NT2/D1 (cell line): Measurements from ENCODE around the gene SCARB2.

ENCODE experiments used
- DNase-seq: peaks from one replicate; pipeline ENCODE4 v3.0.0-alpha.2; 2011; ENCODE audit warnings: low read depth, low spot score
- H3K27me3 ChIP-seq: 2 replicates; pipeline ENCODE4 v1.6.0; 2011; ENCODE audit warnings: mild to moderate bottlenecking; ENCODE audit not compliant: insufficient read length, insufficient read depth
- H3K36me3 ChIP-seq: 2 replicates; pipeline ENCODE4 v1.6.1; 2011; ENCODE audit warnings: mild to moderate bottlenecking, low read length, mixed read lengths; ENCODE audit not compliant: insufficient read depth, insufficient read length
- H3K4me1 ChIP-seq: 2 replicates; pipeline ENCODE4 v1.5.1; 2011; ENCODE audit not compliant: insufficient read depth, insufficient read length
- H3K4me3 ChIP-seq: 2 replicates; pipeline ENCODE4 v1.5.1; 2011; ENCODE audit warnings: low read depth; ENCODE audit not compliant: insufficient read length
- H3K9ac ChIP-seq: 2 replicates; pipeline ENCODE4 v1.6.0; 2011; ENCODE audit warnings: low read depth; ENCODE audit not compliant: insufficient read length
- H3K9me3 ChIP-seq: 2 replicates; pipeline ENCODE4 v1.5.1; 2011; ENCODE audit warnings: mild to moderate bottlenecking, low read length; ENCODE audit not compliant: insufficient read depth
- SUZ12 ChIP-seq: IDR thresholded peaks from 2 replicates; pipeline ENCODE4 v1.6.1; 2011; ENCODE audit not compliant: insufficient read length, insufficient read depth; ENCODE audit errors: extremely low read depth
- YY1 ChIP-seq: IDR thresholded peaks from 2 replicates; pipeline ENCODE4 v1.6.1; 2011; ENCODE audit not compliant: insufficient read length, insufficient read depth
- ZNF274 ChIP-seq: IDR thresholded peaks from 2 replicates; pipeline ENCODE4 v1.6.1; 2011; ENCODE audit warnings: mild to moderate bottlenecking, low read depth, low read length

The SCARB2 gene

GRCh38 chr4:76226418-76226817, 12.8 kb upstream of the SCARB2 start:
- DNase-seq = no peak
- TF ChIP-seq SUZ12 = no peak
- no peak for TF ChIP-seq YY1
- no peak for TF ChIP-seq ZNF274
- no peak overlapping the region for H3K4me3 ChIP-seq
- H3K9me3 ChIP-seq = peaks cover 30% of the 10 kb centered on the region
- H3K36me3 ChIP-seq = peaks cover 21% of the 10 kb centered on the region
- H3K9ac ChIP-seq = no peak overlapping the region
- H3K4me1 ChIP-seq = no peaks in the 10 kb centered on the region
- no peaks in the 10 kb centered on the region for H3K27me3 ChIP-seq

- peaks cover 8% of the 10 kb centered on the region; the same call in 1 of the 2 replicates for H3K9me3 ChIP-seq
- no peaks in the 10 kb centered on the region for H3K27me3 ChIP-seq
- no peak for DNase-seq
- peaks cover under 1% of the 10 kb centered on the region for H3K36me3 ChIP-seq
- no peak overlapping the region for H3K9ac ChIP-seq
- TF ChIP-seq YY1 (no peak), ZNF274 (no peak), SUZ12 (no peak)
- H3K4me1 ChIP-seq = no peaks in the 10 kb centered on the region
- H3K4me3 ChIP-seq = no peak overlapping the region
These were observed 10.5 kb upstream of the SCARB2 start for GRCh38 chr4:76224171-76224570.

GRCh38 chr4:76219299-76220055, 5.9 kb upstream of the SCARB2 start:
- no peak for DNase-seq
- Histone ChIP-seq H3K9me3 (no peaks in the 10 kb centered on the region), H3K27me3 (peaks cover 8% of the 10 kb centered on the region), H3K9ac (no peak overlapping the region), H3K36me3 (no peaks in the 10 kb centered on the region), H3K4me3 (no peak overlapping the region), H3K4me1 (no peaks in the 10 kb centered on the region)
- TF ChIP-seq YY1 = no peak
- TF ChIP-seq ZNF274 = no peak
- no peak for TF ChIP-seq SUZ12

GRCh38 chr4:76216975-76217814, 3.6 kb upstream of the SCARB2 start:
- H3K4me3 ChIP-seq = no peak overlapping the region
- no peaks in the 10 kb centered on the region for H3K36me3 ChIP-seq
- H3K9ac ChIP-seq = no peak overlapping the region
- no peak for DNase-seq
- no peaks in the 10 kb centered on the region for H3K9me3 ChIP-seq
- H3K4me1 ChIP-seq = no peaks in the 10 kb centered on the region
- TF ChIP-seq YY1 (no peak), SUZ12 (no peak), ZNF274 (no peak)
- peaks cover 8% of the 10 kb centered on the region for H3K27me3 ChIP-seq

- H3K4me1 ChIP-seq = no peaks in the 10 kb centered on the region
- no peaks in the 10 kb centered on the region for H3K9me3 ChIP-seq
These were observed 2.9 kb upstream of the SCARB2 start for GRCh38 chr4:76216524-76216923.

GRCh38 chr4:76215077-76215476, 1.5 kb upstream of the SCARB2 start:
- Histone ChIP-seq H3K9ac (no peak overlapping the region), H3K36me3 (no peaks in the 10 kb centered on the region), H3K4me1 (no peaks in the 10 kb centered on the region), H3K4me3 (no peak overlapping the region), H3K9me3 (no peaks in the 10 kb centered on the region), H3K27me3 (peaks cover 8% of the 10 kb centered on the region)
- DNase-seq = no peak
- TF ChIP-seq SUZ12 (no peak), YY1 (no peak), ZNF274 (no peak)

More at GRCh38 chr4:76216524-76216923, 2.9 kb upstream of the SCARB2 start:
- DNase-seq = no peak
- Histone ChIP-seq H3K9ac (no peak overlapping the region), H3K27me3 (peaks cover 8% of the 10 kb centered on the region), H3K4me3 (no peak overlapping the region), H3K36me3 (no peaks in the 10 kb centered on the region)
- TF ChIP-seq ZNF274 (no peak), YY1 (no peak), SUZ12 (no peak)

- Histone ChIP-seq H3K9me3 (no peaks in the 10 kb centered on the region), H3K36me3 (no peaks in the 10 kb centered on the region), H3K27me3 (peaks cover 8% of the 10 kb centered on the region), H3K4me3 (peak overlapping the region; percentile 67), H3K9ac (peak overlapping the region; percentile 82), H3K4me1 (no peaks in the 10 kb centered on the region)
- no peak for TF ChIP-seq ZNF274
- no peak for DNase-seq
These were observed 602 bp upstream of the SCARB2 start for GRCh38 chr4:76214177-76214675.
